ENCODE data around the gene TCFL5. TPM values are rescaled to one million over a fixed set of nuclear protein-coding genes. Genes with fewer than 3 reads are reported as not detected.

The TCFL5 gene
- total RNA-seq, result 1 to 10 TPM; 5.2 to 8.4 (median 7.2) TPM

GRCh38 chr20:62861726-62862336 is at the start of gene TCFL5:
Gene TCFL5 (minus strand): TSS chr20:62861822. CDS start chr20:62861670, 152 bp downstream.
- intact Hi-C loops (cut with DNase I), result no loop called here
- H3K27me3 ChIP-seq, result no peaks in the 10 kb centered on the region
- no peaks in the 10 kb centered on the region for H3K9me3 ChIP-seq
- H3K27ac ChIP-seq, result peak within 1 kb of the TSS; percentile 49 to 70 (median 60)
- 0 to 100% methylated on average over 2 to 3 of the region's 70 CpGs for WGBS, 2 donors
- peak; percentile 47 for DNase-seq
- H3K36me3 ChIP-seq, result peaks cover 0 to 6% (median 0%) of the 10 kb centered on the region in 3 donors
- TF ChIP-seq CTCF (IDR thresholded peaks at IDR 0.05), result no peak
- no peak for TF ChIP-seq POLR2A (IDR thresholded peaks at IDR 0.05)
- H3K4me1 ChIP-seq, result peaks cover 11 to 37% (median 16%) of the 10 kb centered on the region in 3 donors
- H3K4me3 ChIP-seq, result peak within 1 kb of the TSS; percentile 28 to 74 (median 48)

DNA sequence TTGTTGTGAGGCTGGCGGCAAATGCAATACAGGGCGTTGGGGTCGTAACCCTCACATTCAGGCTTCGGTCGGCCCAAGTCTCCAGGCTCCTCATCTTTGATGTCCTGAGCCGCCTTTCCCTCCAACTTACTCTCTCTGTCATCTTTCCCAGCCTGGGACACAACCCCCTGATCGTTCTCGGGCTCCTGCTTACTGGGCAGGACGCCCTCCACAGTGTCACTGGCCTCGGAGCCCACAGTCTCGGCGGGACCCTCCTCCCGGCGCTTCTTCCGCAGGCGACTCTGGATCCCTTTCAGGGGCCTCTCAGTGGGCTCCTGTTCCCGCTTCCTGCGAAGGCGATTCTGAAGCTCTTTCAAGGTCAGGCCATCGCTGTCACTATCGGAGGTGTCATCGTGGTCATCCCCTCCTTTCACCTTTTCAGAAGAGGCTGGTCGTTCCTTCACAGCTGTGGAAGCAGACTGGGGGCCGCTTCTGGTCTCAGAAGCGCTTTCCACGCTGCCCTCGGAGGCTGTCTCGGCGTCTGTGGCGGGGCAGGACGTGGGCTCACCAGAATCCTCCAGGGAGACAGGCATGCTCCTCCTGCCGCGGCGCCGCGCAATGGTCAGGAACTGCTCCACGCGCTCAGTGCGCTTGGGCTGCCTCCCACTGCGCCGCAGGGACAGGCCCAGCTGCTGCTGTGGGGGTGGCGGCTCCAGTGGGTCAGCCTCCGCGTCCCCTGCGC is 49.3 kb upstream of the TCFL5 start:
- no peaks in the 10 kb centered on the region for H3K9me3 ChIP-seq
- DNase-seq, result no peak
- no peak overlapping the region for H3K27ac ChIP-seq
- intact Hi-C loops (cut with DNase I), result no loop called here
- WGBS, 2 donors, result 87 to 93% methylated on average over 10 to 35 of the region's 45 CpGs
- no peak overlapping the region for H3K4me3 ChIP-seq
- H3K27me3 ChIP-seq, result no peaks in the 10 kb centered on the region
- peaks cover 46 to 82% (median 59%) of the 10 kb centered on the region in 3 donors for H3K36me3 ChIP-seq
- H3K4me1 ChIP-seq, result peaks cover 0 to 48% (median 10%) of the 10 kb centered on the region in 3 donors
- no peak for TF ChIP-seq CTCF (IDR thresholded peaks at IDR 0.05)
- no peak for TF ChIP-seq POLR2A (IDR thresholded peaks at IDR 0.05)

- Histone ChIP-seq H3K9me3 (no peaks in the 10 kb centered on the region), H3K4me1 (peaks cover 0 to 41% (median 5%) of the 10 kb centered on the region in 3 donors), H3K27me3 (no peaks in the 10 kb centered on the region), H3K4me3 (no peak overlapping the region), H3K27ac (no peak overlapping the region), H3K36me3 (peaks cover 52 to 88% (median 65%) of the 10 kb centered on the region in 3 donors)
- 89 to 93% methylated on average over 9 to 11 of the region's 11 CpGs for WGBS, 2 donors
- no peak for TF ChIP-seq POLR2A (IDR thresholded peaks at IDR 0.05)
- no peak for TF ChIP-seq CTCF (IDR thresholded peaks at IDR 0.05)
- no peak for DNase-seq
- intact Hi-C loops (cut with DNase I), result no loop called here
Measured at GRCh38 chr20:62910217-62910766, 48.7 kb upstream of the TCFL5 start.

GRCh38 chr20:62908971-62909791 is 47.6 kb upstream of the TCFL5 start:
- DNase-seq, result no peak
- no peak overlapping the region for H3K27ac ChIP-seq
- intact Hi-C loops (cut with DNase I), result no loop called here
- H3K9me3 ChIP-seq, result no peaks in the 10 kb centered on the region
- H3K27me3 ChIP-seq, result no peaks in the 10 kb centered on the region
- H3K4me3 ChIP-seq, result no peak overlapping the region
- 76 to 82% methylated on average over 12 to 17 of the region's 18 CpGs for WGBS, 2 donors
- TF ChIP-seq POLR2A (IDR thresholded peaks at IDR 0.05) (no peak), CTCF (IDR thresholded peaks at IDR 0.05) (no peak)
- H3K4me1 ChIP-seq, result peaks cover 0 to 30% (median 0%) of the 10 kb centered on the region in 3 donors
- peaks cover 52 to 99% (median 73%) of the 10 kb centered on the region in 3 donors for H3K36me3 ChIP-seq

All from esophagus squamous epithelium (tissue), 5 donors.